SU-DHL-6 (cell line): ENCODE measurements around the gene E2F3.

ENCODE experiments used
- H2AFZ ChIP-seq: fragments of 200-600 bp; sonication (generic); 2 replicates; pipeline ENCODE4 v1.6.1; 2014; ENCODE audit warnings: low read depth, mild to moderate bottlenecking, moderate library complexity, mixed read lengths, antibody characterized with exemption, low read length; ENCODE audit not compliant: severe bottlenecking
- H3F3A ChIP-seq: fragments of 200-600 bp; shearing (Covaris generic); 2 replicates; pipeline ENCODE4 v1.6.0; 2016; ENCODE audit warnings: antibody characterized with exemption, mild to moderate bottlenecking; ENCODE audit not compliant: insufficient read depth
- H3K27ac ChIP-seq: fragments of 200-600 bp; sonication (generic); 2 replicates; pipeline ENCODE4 v1.5.1; 2016; ENCODE audit warnings: low read depth, mild to moderate bottlenecking, low read length, moderate library complexity, mixed read lengths
- H3K27me3 ChIP-seq: fragments of 200-600 bp; sonication (generic), shearing (Covaris generic); 2 replicates; pipeline ENCODE4 v1.6.0; 2014; ENCODE audit warnings: mild to moderate bottlenecking, low read length
- H3K36me3 ChIP-seq: fragments of 200-600 bp; sonication (generic); 2 replicates; pipeline ENCODE4 v1.6.1; 2014; ENCODE audit warnings: mild to moderate bottlenecking, low read length, mixed read lengths
- H3K4me2 ChIP-seq: fragments of 300-600, 200-600 bp; shearing (Covaris generic), sonication (generic); 2 replicates; pipeline ENCODE4 v1.6.0; 2014; ENCODE audit warnings: low read length, low read depth, mild to moderate bottlenecking; ENCODE audit not compliant: poor library complexity, severe bottlenecking
- H3K4me3 ChIP-seq: fragments of 200-600 bp; sonication (generic); 2 replicates; pipeline ENCODE4 v1.5.1; 2014; ENCODE audit warnings: antibody characterized with exemption, low read length, mild to moderate bottlenecking, mixed read lengths; ENCODE audit not compliant: insufficient read depth, poor library complexity, severe bottlenecking
- H3K79me2 ChIP-seq: fragments of 200-600 bp; sonication (generic); 2 replicates; pipeline ENCODE4 v1.6.1; 2014; ENCODE audit warnings: mild to moderate bottlenecking, low read length, moderate library complexity; ENCODE audit not compliant: insufficient read depth
- H3K9ac ChIP-seq: fragments of 200-600 bp; sonication (generic); 2 replicates; pipeline ENCODE4 v1.7.0; 2014; ENCODE audit warnings: mild to moderate bottlenecking, low read length
- H3K9me2 ChIP-seq: fragments of 200-600 bp; sonication (generic); replicated peaks from 2 replicates; pipeline ENCODE4 v1.6.1; 2014; ENCODE audit warnings: low read length; ENCODE audit not compliant: insufficient read depth
- H3K9me3 ChIP-seq: fragments of 200-600 bp; sonication (generic); 2 replicates; pipeline ENCODE4 v1.6.1; 2014; ENCODE audit warnings: low read length, mixed read lengths; ENCODE audit not compliant: insufficient read depth
- H4K20me1 ChIP-seq: fragments of 200-600 bp; sonication (generic); 2 replicates; pipeline ENCODE4 v1.6.1; 2014; ENCODE audit warnings: low read depth, mild to moderate bottlenecking, antibody characterized with exemption, low read length, moderate library complexity, mixed read lengths
- CTCF ChIP-seq: fragments of 200-600 bp; sonication (generic); IDR thresholded peaks from one replicate; pipeline ENCODE4 v1.5.1; 2017; ENCODE audit warnings: antibody characterized with exemption, mild to moderate bottlenecking, low read length, moderate library complexity; ENCODE audit not compliant: insufficient read depth, poor library complexity, severe bottlenecking
- EZH2phosphoT487 ChIP-seq: fragments of 200-600 bp; sonication (generic), shearing (Covaris generic); conservative IDR thresholded peaks from 2 replicates; pipeline ENCODE4 v1.6.1; 2018; ENCODE audit warnings: mild to moderate bottlenecking, antibody characterized with exemption, low read length, moderate library complexity, mixed read lengths

Gene E2F3

GRCh38 chr6:20427856-20428255, 26.2 kb downstream of the E2F3 start:
- Histone ChIP-seq H2AFZ (no peak overlapping the region), H3K27ac (no peak overlapping the region), H4K20me1 (peaks cover 32% of the 10 kb centered on the region), H3K4me2 (no peak overlapping the region), H3K36me3 (peaks cover 11% of the 10 kb centered on the region; the same call in 1 of the 2 replicates), H3F3A (no peaks in the 10 kb centered on the region), H3K9me3 (no peaks in the 10 kb centered on the region), H3K9ac (no peak overlapping the region), H3K9me2 (no peaks in the 10 kb centered on the region), H3K79me2 (peaks cover 97% of the 10 kb centered on the region), H3K4me3 (no peak overlapping the region), H3K27me3 (no peaks in the 10 kb centered on the region)
- TF ChIP-seq EZH2phosphoT487 (no peak), CTCF (no peak)

- no peaks in the 10 kb centered on the region for H3K9me3 ChIP-seq
- H3K4me3 ChIP-seq, result no peak overlapping the region
- peaks cover 28% of the 10 kb centered on the region for H4K20me1 ChIP-seq
- peaks cover 11% of the 10 kb centered on the region; the same call in 1 of the 2 replicates for H3K36me3 ChIP-seq
- H2AFZ ChIP-seq, result no peak overlapping the region
- no peaks in the 10 kb centered on the region for H3K9me2 ChIP-seq
- H3K27ac ChIP-seq, result no peak overlapping the region
- no peaks in the 10 kb centered on the region for H3K27me3 ChIP-seq
- H3K9ac ChIP-seq, result no peak overlapping the region
- no peak for TF ChIP-seq CTCF
- TF ChIP-seq EZH2phosphoT487, result no peak
- H3K4me2 ChIP-seq, result no peak overlapping the region
- H3F3A ChIP-seq, result no peaks in the 10 kb centered on the region
- peaks cover 94% of the 10 kb centered on the region for H3K79me2 ChIP-seq
Measured at GRCh38 chr6:20432692-20433091, 31.0 kb downstream of the E2F3 start.

GRCh38 chr6:20433321-20433720, 31.6 kb downstream of the E2F3 start:
- Histone ChIP-seq H3F3A (no peaks in the 10 kb centered on the region), H3K9ac (no peak overlapping the region), H3K4me3 (no peak overlapping the region), H3K36me3 (peaks cover 16% of the 10 kb centered on the region; the same call in 1 of the 2 replicates), H2AFZ (no peak overlapping the region), H3K4me2 (no peak overlapping the region), H3K27me3 (no peaks in the 10 kb centered on the region), H3K27ac (no peak overlapping the region), H4K20me1 (peaks cover 34% of the 10 kb centered on the region), H3K9me3 (no peaks in the 10 kb centered on the region), H3K9me2 (no peaks in the 10 kb centered on the region), H3K79me2 (peaks cover 94% of the 10 kb centered on the region)
- TF ChIP-seq CTCF (no peak), EZH2phosphoT487 (no peak)
